Measurements from ENCODE around the gene SRMS.
"Not testable (repeated sequence)": the region's sequence is repeated elsewhere in the genome, so short reads cannot be mapped to it uniquely, and the experiment has no call there.

Gene SRMS

GRCh38 chr20:63579017-63579694 is 31.6 kb upstream of the SRMS start:
- DNase-seq (ENCODE audit: low read depth in 1 of 2, low spot score in 1 of 2) = no peak

- no peak for DNase-seq (ENCODE audit: low read depth in 1 of 2, low spot score in 1 of 2)
These were observed 30.9 kb upstream of the SRMS start for GRCh38 chr20:63578224-63579016.

DNA sequence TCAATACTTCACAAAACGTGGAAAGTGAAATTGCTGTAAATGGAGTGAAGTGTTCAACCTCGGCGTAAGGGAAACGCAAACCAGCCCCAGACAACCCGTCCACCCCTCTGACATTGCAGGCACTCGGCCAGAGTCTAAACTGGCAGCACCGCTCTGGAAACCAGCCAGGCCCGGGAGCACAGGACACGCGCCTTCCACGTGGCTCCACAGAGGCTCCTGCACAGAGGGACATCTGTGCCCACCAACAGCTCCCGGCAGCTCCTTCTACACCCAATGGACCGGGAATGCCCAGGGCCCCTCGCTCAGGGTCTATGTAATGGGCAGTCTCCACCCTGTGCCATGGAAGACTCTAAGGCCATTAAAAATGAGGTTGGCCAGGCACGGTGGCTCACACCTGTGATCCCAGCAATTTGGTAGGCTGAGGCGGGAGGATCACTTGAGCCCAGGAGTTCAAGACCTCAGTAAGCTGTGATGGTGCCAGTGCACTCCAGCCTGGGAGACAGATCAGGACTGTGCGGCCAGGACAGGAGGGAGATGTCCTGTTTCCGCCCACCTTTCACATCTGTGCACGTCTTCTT is 29.9 kb upstream of the SRMS start:
- DNase-seq (ENCODE audit: low read depth in 1 of 2, low spot score in 1 of 2) = no peak

DNA sequence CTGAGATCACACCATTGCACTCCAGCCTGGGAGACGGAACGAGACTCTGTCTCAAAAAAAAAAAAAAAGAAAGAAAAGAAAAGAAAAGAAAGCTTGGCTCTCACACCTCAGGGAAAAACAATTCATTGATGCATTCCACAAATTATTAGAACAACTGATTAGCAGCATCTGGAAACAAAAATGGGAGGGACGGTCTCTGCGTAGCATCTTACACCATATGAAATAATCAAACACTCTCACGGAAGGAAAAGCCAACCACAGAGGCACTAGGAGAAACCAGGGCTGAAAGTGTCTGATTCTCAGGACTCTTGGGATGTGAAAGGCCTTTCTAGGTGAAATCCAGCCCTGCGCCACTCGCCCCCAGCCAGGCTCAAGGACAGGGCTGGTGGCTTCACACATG is 28.8 kb upstream of the SRMS start:
- no peak for DNase-seq (ENCODE audit: low read depth in 1 of 2, low spot score in 1 of 2)

- DNase-seq (ENCODE audit: low read depth in 1 of 2, low spot score in 1 of 2) = no peak
These were observed 27.5 kb upstream of the SRMS start for GRCh38 chr20:63574829-63575743.

- DNase-seq (ENCODE audit: low read depth in 1 of 2, low spot score in 1 of 2) = peak; percentile 32 to 51
These were observed 26.7 kb upstream of the SRMS start, which contains the start of gene HELZ2 for GRCh38 chr20:63574156-63574828. Gene HELZ2, minus strand, starts transcription at chr20:63574239. Its CDS starts 1,854 bp downstream, at chr20:63572385.

DNA sequence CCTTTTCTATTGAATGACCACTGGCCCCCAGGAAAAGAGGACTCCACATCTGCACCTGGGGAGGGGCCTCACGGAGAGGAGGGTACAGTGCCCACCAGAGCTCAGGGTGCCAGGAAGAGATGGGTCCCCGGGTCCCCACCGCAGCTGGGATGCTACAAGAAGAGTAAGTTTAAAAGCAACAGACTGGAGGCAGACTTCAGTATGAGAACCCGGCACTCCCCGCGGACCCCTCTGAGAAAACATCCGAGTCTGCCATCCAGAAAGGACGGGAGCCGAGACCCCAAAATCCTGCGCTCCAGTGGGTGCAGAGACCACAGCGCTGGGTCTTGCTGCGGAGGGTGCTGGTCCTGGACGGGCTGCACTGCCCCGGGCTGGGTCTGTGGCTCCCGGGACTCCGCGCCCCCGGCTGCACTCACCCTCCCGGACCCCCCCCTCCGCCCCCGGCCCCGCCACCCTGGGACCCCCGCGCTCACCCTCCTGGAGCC is 26.1 kb upstream of the SRMS start:
- DNase-seq (ENCODE audit: low read depth in 1 of 2, low spot score in 1 of 2) = no peak

GRCh38 chr20:63572788-63573646 is 25.5 kb upstream of the SRMS start:
- no peak for DNase-seq (ENCODE audit: low read depth in 1 of 2, low spot score in 1 of 2)

GRCh38 chr20:63572071-63572787 is 24.7 kb upstream of the SRMS start:
- no peak for DNase-seq (ENCODE audit: low read depth in 1 of 2, low spot score in 1 of 2)

DNA sequence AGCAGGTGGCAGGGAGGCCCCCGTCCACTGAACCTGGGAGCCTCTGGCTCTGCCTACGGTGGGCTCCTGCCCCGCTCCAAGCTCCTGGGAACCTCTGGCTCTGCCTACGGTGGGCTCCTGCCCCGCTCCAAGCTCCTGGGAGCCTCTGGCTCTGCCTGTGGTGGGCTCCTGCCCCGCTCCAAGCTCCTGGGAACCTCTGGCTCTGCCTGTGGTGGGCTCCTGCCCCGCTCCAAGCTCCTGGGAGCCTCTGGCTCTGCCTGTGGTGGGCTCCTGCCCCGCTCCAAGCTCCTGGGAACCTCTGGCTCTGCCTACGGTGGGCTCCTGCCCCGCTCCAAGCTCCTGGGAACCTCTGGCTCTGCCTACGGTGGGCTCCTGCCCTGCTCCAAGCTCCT is 23.5 kb upstream of the SRMS start:
- not testable (repeated sequence) for DNase-seq (ENCODE audit: low read depth in 1 of 2, low spot score in 1 of 2)

GRCh38 chr20:63570281-63571086 is 22.9 kb upstream of the SRMS start:
- DNase-seq (ENCODE audit: low read depth in 1 of 2, low spot score in 1 of 2) = no peak

- no peak for DNase-seq (ENCODE audit: low read depth in 1 of 2, low spot score in 1 of 2)
These were observed 21.7 kb upstream of the SRMS start for GRCh38 chr20:63568986-63569949.

DNA sequence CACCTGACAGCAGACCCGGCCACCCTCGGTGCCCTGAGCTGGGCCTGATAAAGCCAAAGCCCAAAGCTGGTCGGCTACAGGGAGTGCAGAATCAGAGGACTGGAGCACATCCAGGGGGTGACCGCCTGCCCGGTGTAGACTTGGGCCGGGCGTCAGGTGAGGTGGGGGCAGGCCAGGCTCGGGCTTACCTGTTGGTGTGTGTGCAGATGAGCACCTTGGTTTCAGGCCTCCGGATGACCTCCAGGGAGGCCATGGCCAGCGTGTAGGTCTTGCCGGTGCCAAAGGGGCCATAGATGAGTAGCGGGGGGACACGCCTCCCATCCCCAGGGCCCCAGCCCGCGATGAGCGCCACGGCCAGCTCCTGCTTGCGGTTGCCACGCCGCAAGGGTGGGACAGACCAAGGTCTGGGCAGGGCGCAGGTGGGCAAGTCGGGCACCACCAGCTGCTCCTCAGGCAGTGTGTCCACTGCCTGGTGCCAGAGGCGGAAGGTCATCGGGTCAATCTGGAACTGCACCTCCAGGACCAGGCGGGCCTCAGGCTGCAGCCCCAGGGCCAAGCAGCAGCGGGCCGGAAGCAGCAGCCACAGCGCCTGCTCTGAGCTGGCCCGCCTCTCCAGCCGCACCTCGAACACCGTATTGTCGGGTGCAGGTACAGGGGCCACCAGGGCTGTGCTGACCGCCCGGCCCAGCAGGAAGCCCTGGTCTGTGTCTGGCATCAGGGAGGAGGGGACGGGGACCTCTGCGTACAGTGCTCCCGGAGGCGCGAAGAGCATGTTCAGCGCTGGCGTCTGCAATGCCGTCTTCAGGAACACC is 20.8 kb upstream of the SRMS start:
- DNase-seq (ENCODE audit: low read depth in 1 of 2, low spot score in 1 of 2) = no peak

DNA sequence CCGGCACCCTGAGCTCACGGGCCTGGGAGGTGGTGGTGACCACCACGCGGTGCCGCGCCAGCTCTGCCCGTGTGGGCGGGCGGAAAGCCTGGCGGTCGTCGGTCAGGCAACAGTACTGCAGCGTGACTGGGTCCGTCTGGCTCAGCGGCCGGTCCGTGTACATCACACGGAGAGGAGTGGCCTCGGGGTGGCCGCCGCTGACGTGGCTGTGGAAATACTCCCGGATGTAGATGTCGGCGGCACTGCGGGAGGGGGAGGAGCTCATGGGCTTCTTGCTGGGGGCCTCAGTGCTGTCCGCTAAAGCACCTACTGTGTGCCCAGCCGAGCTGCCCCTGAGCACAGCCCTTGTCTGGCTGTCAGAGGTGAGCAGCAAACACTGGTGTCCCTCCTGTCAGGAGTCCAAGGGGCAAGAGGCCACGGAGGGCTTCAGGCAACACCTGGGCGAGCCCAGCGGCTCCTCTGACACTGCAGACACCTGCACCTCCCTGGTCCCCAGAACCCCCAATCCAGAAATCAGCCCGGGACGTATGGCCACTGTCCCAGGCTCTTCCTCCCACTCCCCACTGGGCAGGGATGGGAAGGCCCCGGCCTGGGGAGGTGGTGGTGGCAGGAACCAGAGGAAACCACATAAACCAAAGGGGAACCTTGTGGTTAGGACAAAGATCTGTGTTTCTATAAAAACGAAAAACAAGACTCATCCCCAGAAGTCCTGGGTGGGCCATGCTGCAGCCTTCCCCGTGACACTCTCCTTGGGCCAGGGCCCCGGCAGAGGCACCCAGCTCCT is 20.0 kb upstream of the SRMS start:
- DNase-seq (ENCODE audit: low read depth in 1 of 2, low spot score in 1 of 2) = peak; percentile 12 to 29

DNA sequence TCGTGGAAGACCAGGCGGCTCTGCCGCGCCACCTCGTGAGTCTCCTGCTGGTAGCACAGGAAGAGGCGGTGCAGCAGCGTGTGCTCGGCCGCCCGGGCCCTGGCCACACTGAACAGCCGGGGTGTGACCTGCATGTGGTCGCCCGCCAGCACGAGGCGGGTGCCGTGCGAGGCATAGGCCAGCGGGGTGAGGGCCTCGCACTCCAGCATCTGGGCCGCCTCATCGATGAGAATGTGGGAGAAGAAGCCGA is 19.5 kb upstream of the SRMS start:
- no peak for DNase-seq (ENCODE audit: low read depth in 1 of 2, low spot score in 1 of 2)
